ENCODE results near the gene CD200R1L.

DNA sequence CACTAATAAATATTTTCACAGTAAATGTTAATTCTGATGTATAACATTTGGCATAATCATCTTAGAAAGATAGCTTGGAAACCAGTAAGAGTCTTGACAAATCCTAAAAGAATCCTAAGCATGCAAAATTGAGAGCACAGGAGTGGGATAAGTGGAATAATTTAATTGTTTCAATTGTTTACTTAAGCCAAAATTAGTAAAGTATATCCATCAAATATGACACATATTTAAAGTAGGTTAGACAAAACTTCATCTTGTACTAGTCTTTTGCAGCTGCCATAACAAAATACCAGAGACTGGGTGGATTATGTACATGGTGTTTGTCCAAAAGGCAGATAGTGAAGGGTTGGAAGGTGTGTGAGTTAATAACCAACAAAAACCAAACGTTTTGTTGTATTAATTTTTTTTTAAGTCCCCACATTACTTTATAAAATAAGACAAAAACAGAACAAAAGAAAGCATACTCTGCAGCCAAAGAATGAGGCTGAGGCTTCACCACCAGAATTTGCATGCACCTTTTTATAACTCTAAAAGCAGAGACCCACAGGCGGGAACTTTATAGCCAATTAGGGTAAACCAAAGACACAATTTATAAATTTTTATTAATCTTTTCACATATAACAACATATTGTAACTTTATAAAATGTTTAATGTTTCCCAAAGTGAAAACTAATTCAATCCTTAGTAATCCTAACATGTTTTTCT, 41.9 kb upstream of the CD200R1L start:
- TF ChIP-seq GATA2 (IDR thresholded peaks at IDR 0.05; ENCODE audit: low read depth, low read length), result no peak
- TF ChIP-seq GATA3 (IDR thresholded peaks at IDR 0.05; ENCODE audit: low read depth, low read length), result no peak
